Activated CD4-positive, CD25-positive, alpha-beta regulatory T cell (primary cell): ENCODE measurements around the gene SLC16A10.
"Not testable (repeated sequence)": the region's sequence is repeated elsewhere in the genome, so short reads cannot be mapped to it uniquely, and the experiment has no call there.

Experiments
- DNase-seq, 4 experiments: peaks; one replicate each; lab custom pipeline; 2025; lab: John Stamatoyannopoulos, UW

The SLC16A10 gene

GRCh38 chr6:111134236-111134869 is 47.0 kb downstream of the SLC16A10 start:
- not testable (repeated sequence) for DNase-seq

DNA sequence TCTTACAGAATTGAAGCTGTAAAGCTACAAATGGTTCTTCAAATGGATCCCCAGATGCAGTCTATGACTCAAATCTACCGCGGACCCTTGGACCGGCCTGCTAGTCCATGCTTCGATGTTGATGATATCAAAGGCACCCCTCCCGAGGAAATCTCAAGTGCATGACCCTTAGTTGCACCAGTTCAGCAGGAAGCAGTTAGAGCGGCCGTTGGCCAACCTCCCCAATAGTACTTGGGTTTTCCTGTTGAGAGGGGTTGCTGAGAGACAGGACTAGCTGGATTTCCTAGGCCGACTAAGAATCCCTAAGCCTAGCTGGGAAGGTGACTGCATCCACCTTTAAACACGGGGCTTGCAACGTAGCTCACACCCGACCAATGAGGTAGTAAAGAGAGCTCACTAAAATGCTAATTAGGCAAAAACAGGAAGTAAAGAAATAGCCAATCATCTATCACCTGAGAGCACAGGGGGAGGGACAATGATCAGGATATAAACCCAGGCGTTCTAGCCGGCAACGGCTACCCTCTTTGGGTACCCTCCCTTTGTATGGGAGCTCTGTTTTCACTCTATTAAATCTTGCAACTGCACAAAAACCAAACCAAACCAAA is 50.3 kb downstream of the SLC16A10 start:
- DNase-seq, result not testable (repeated sequence)

DNA sequence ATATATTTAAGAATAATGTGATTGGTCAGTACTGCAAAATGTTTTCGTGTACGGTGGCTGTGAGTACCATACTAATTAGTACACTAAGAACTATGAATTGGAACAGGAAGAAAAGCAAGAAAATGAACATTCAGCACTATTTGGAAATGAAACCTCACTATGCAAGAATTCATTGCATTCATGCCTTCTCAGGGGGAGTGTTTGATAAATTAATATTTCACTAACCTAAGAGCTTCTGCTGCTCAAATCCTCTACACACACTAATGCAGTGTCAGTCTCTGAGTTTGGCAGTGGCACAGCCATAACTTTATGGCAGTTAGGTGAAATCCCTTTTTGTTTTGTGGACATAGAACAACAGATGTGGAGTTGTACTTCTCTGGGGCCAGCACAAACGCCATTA is 60.1 kb downstream of the SLC16A10 start:
- DNase-seq, result no peak

GRCh38 chr6:111148110-111148509 is 60.8 kb downstream of the SLC16A10 start:
- no peak for DNase-seq

GRCh38 chr6:111150577-111150976 is 63.3 kb downstream of the SLC16A10 start:
- no peak for DNase-seq

DNA sequence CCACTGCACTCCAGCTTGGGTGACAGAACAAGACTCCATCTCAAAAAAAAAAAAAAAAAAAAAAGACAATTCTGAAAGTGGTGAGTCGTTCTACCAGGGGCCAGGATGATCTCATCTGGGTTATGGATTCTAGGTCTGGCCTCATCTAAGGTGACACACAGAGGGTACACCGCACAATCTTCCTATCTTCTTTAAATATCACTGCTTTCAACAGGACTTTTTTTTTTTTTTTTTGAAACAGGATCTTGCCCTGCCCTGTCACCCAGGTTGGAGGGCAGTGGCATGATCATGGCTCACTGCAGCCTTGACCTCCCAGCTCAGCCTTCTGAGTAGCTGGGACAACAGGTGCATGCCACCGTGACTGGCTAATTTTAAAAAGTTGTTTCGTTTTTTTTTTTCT is 67.7 kb downstream of the SLC16A10 start:
- no peak for DNase-seq

DNA sequence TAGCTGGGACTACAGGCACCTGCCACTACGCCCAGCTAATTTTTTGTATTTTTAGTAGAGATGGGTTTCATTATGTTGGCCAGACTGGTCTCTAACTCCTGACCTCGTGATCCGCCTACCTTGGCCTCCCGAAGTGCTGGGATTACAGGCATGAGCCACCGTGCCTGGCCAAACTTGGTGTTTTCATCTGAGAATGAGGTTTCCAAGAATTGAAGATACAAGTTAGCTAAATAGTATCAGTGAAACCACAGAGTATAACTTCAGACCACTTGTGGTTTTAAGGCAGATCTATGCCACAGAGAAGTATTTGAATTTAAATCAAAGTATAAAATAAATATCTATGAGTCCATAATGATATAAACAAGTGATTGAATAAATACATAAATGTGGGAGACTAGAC is 70.1 kb downstream of the SLC16A10 start:
- no peak for DNase-seq

- no peak for DNase-seq
These were observed 72.3 kb downstream of the SLC16A10 start for GRCh38 chr6:111159633-111160032.

GRCh38 chr6:111161650-111162049 is 74.3 kb downstream of the SLC16A10 start:
- no peak for DNase-seq

GRCh38 chr6:111162504-111162903 is 75.2 kb downstream of the SLC16A10 start:
- no peak for DNase-seq

- DNase-seq, result no peak
These were observed 84.5 kb downstream of the SLC16A10 start for GRCh38 chr6:111171577-111172400.

- no peak for DNase-seq
These were observed 85.3 kb downstream of the SLC16A10 start for GRCh38 chr6:111172563-111172962.

DNA sequence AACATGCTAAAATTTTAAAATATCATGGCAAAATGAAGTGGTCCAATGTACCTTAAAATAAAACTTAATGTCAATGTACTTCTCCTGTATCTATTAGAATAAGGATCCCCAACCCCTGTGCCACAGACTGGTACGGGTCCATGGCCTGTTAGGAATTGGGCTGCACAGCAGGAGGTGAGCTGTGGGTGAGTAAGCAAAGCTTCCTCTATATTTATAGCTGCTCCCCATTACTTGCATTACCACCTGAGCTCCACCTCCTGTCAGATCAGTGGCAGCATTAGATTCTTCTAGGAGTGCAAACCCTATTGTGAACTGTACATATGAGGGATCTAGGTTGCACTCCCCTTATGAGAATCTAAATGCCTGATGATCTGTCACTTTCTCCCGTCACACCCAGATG is 86.0 kb downstream of the SLC16A10 start:
- no peak for DNase-seq

- DNase-seq, result no peak
These were observed 86.6 kb downstream of the SLC16A10 start for GRCh38 chr6:111173946-111174345.

GRCh38 chr6:111175109-111175508 is 87.8 kb downstream of the SLC16A10 start:
- no peak for DNase-seq

DNA sequence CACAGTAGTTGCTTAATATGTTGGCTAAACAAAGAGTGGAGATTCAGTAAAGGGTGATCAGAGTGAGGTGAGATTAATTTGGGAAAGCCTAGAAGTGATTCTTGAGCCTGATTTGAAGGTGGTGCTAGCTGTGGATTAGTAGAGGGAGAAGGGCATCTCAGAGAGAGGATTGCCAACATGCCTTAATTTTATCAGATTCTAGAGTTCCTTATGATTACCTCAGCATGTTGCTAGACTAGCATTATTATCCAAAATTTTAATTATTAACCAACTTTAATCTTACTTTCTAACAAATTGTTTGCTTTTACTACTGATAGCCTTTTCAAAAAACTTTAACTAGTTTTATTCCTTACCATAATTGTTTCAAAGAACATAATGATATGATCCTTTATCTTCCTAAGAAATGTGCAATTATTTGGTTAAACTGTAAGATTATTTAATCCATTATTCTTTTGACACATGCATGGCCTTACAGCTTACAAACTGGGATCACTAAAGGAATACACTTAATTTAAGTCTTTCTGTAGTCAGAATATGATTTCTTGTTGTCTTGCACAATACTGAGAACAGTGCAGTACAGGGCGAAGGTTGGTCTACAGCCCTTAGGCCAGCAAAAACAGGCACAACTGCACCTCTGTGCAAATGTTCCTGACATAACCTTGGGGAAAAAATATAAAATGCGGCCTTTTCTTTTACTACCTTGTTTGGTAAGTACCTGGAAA is 88.9 kb downstream of the SLC16A10 start:
- DNase-seq, result no peak

DNA sequence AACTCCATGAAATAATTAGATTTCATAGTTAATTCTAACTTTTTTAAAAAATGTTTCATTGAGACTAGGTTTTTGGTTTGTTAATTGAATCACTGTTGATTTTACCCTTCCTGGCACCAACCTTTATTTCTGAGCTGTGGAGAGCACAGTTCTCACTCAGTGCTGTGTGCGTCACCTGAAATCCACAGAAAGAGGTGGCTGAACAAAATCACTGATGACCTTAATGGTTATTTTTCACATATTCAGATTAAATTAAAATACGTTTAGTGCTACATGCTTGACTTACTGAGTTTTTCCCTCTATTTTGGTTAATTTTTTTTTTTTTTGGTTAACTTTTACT is 89.4 kb downstream of the SLC16A10 start:
- DNase-seq, result no peak

- no peak for DNase-seq
These were observed 89.8 kb downstream of the SLC16A10 start for GRCh38 chr6:111177131-111177530.

- DNase-seq, result no peak
These were observed 96.6 kb downstream of the SLC16A10 start for GRCh38 chr6:111183702-111184517.

DNA sequence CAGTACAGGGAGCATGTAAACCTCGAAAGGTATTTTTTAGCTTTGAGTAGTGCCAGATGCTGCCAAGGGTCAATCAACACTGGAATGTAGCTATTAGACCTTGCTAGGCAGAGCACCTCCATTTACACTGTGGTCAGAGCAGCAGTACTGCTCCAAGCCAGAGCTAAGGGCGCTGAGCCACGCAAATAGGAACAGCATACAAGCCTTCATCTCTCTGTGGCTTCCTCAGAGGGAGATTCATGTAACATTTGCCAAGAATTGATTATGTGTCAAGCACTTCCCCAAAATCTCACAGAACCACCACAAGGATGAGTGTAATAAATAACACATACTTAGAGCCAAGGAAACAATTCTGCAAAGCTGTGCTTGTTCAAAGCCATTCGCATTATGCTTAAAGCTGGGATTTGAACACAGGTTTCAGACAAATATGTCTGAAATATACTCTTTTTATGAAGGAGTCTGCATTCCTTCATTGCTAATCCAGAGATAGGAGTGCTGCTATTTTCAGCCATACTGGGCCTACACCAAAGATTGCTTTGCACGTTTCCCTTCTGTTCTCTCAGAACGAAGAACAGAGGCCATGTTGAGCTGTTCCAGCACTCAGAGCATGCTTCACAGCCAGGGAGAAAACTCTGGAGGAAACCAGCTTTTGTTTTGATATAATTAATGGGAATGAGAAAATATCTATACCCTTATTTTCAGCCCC is 97.7 kb downstream of the SLC16A10 start:
- no peak for DNase-seq

DNA sequence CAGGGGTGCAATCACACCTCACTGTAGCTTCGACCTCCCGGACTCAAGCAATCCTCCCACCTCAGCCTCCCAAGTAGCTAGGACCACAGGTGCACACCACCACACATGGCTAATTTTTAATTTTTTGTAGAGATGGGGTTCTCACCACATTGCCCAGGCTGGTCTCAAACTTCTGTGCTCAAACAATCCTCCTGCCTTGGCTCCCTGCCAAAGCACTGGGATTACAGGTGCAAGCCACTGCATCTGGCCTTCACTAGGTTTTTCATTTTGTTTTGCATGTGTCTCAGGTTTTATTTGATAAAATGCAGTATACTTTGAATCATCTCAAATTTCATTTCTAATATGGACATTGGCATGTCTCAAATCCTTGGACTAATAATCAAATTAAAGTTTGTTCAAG is 98.7 kb downstream of the SLC16A10 start:
- no peak for DNase-seq
